Fibroblast of pulmonary artery (primary cell): ENCODE measurements around the gene HSPA1B.
A peak's percentile ranks its signal among the peaks of the same experiment; 100 is the strongest.
"Not testable (repeated sequence)": the region's sequence is repeated elsewhere in the genome, so short reads cannot be mapped to it uniquely, and the experiment has no call there.

Experiments used
- DNase-seq: peaks from one replicate; pipeline ENCODE4 v3.0.0-alpha.2; 2010; ENCODE audit warnings: low read depth
- H3K4me3 ChIP-seq: replicated peaks from 2 replicates; pipeline ENCODE4 v1.5.1; 2011; ENCODE audit warnings: low read depth, mild to moderate bottlenecking, control low read depth, low read length, moderate library complexity
- TF ChIP-seq, protein P1 (sequence below): IDR thresholded peaks from 2 replicates; pipeline ENCODE4 v1.5.1; 2011; ENCODE audit warnings: mild to moderate bottlenecking, control low read depth, low read length, inconsistent platforms; ENCODE audit errors: missing control alignments

Gene HSPA1B

DNA sequence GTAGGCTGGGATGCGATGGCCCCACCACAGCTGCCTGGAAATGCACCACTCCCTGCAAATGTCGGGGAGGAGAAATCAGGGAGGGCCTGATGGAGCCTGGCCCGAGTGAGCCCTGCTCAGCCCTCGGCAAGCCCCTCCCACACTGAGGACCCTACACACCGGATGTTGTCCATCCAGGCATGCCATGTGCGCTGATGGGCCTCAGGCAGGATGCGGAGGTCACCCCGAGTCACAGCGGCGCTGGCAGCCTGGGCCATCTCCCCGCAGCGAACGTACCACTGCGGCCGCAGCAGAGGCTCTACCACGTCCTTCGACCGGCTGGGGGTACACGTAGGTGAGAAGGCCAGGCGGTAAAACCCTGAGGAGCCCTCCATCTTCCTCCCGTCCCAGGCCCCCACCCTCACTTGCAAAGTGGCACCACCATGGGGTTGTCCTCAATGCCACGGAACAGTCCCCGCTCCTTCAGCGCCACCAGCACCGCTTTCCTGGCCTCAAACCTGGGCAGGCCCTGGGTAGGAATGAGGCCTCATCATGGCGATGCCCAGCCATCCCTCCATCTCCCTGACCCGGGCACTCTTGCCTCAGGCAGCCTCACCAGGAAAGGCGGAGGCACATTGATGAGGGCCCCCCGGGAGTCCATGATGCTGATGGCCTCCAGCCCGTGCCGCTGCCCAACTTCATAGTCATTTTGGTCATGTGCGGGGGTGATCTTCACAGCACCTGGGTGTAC, 45.2 kb upstream of the HSPA1B start:
- H3K4me3 ChIP-seq, result no peak overlapping the region
- TF ChIP-seq, protein P1, sequence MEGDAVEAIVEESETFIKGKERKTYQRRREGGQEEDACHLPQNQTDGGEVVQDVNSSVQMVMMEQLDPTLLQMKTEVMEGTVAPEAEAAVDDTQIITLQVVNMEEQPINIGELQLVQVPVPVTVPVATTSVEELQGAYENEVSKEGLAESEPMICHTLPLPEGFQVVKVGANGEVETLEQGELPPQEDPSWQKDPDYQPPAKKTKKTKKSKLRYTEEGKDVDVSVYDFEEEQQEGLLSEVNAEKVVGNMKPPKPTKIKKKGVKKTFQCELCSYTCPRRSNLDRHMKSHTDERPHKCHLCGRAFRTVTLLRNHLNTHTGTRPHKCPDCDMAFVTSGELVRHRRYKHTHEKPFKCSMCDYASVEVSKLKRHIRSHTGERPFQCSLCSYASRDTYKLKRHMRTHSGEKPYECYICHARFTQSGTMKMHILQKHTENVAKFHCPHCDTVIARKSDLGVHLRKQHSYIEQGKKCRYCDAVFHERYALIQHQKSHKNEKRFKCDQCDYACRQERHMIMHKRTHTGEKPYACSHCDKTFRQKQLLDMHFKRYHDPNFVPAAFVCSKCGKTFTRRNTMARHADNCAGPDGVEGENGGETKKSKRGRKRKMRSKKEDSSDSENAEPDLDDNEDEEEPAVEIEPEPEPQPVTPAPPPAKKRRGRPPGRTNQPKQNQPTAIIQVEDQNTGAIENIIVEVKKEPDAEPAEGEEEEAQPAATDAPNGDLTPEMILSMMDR, result no peak
- DNase-seq, result no peak

DNA sequence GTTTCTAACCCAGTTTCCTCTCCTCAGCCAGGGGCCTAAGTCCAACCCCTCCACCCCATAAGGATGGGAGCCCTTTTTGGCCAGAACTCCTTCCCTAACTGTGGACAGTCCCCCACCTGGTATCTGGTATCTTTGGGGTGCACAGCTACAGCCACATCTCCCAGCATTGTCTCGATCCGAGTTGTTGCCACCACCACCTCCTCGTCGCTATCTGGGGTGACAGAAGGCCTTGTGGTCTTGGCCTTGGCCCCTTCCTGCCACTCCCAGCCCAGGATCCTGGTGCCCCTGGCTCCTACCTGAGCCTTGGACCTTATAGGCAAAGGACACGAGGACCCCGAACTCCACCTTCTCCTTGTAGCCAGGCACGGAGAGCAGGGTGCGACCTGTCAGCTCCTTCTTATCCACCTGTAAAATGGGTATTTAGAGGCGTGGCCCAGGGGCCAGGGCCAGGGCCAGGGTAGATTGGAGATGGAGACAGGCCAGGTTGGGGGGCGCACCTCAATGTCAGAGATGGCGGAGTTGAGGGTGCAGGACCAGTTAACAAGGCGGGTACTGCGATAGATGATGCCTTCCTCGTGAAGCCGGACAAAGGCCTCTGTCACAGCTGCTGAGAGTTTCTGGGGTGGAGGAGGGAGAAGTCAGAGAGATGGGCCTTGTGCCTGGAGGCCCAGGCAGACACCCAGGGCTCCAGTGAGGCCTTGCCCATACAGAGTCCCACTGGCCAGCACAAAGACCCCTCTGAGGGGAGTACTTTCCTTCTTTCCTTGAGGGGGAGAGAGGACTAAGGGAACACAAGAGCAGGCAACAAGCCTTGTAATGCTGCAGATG, 43.2 kb upstream of the HSPA1B start:
- TF ChIP-seq, protein P1, result no peak
- H3K4me3 ChIP-seq, result no peak overlapping the region
- DNase-seq, result no peak

DNA sequence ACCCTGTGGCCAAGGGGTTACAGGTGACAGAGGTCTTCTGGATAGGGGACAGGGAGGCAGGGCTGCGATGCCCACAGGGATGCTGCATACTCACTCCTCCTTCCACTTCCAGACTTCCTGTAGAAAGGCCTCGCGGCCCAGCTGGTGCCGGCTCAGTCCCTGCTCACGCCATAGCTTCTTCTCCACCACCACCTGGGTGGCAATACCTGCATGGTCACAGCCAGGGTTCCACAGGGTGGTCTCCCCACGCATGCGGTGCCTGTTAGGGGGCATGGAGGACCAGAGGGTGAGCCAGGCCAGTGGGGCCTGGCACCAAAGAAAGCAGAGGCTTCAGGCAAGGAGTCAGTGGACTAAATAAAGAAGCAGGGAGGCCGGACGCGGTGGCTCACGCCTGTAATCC, 42.1 kb upstream of the HSPA1B start:
- no peak overlapping the region for H3K4me3 ChIP-seq
- TF ChIP-seq, protein P1, result no peak
- DNase-seq, result no peak

DNA sequence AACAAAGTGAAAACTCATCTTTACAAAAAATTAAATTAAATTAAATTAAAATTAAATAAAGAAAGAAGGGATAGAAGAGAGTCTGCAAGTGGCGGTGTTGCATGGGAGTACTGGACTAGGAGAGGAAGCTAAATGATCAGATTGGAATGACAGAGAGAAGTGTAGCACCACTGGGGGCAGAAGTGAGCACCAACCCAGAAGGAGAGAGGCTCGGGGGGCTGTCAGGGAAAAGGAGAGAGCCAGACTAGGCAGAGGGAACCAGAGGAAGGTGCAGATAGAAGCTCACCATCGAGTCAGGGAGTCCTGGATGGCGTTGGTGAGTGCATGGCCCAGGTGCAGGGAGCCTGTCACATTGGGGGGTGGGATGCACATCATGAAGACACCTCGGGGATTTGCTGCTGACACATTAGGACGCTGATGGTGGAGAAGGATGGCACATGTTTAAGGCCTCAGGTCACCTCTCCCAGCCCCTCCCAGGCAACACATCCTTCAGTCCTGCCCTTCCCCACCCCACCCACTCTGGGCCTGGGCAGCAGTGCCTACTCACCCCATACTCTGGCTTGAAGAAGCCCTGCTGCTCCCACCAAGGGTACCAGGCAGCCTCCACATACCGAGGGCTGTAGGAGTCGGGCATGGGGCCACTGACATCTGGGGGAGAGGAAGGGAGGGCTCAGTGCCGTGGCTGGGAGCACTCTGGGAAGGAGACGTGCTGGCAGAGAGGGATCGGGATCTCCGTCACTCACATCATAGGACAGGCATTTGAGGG, 36.0 kb upstream of the HSPA1B start:
- peak; percentile 60 for DNase-seq
- TF ChIP-seq, protein P1, result peak; percentile 71

DNA sequence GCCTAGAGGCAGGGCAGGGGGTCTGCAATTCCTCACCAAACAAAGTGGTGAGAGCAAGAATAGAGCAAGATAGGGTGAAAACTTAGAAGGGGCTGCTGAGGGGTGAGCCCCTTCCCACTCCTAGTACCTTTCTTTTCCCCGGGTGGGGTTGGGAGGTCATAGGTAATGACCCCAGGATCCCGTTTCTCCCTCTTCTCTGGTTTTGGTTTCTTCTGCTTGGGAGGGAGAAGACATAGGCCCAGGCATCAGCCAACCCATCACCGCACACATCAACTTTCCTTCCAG, 35.5 kb upstream of the HSPA1B start:
- TF ChIP-seq, protein P1, result no peak
- no peak overlapping the region for H3K4me3 ChIP-seq
- DNase-seq, result no peak

More for the DNA sequence above, 36.0 kb upstream of the HSPA1B start:
- H3K4me3 ChIP-seq, result no peak overlapping the region

GRCh38 chr6:31792761-31793171, 34.8 kb upstream of the HSPA1B start:
- no peak overlapping the region for H3K4me3 ChIP-seq
- DNase-seq, result peak; percentile 27
- TF ChIP-seq, protein P1, result no peak

- H3K4me3 ChIP-seq, result peak overlapping the region; percentile 91
- DNase-seq, result not testable (repeated sequence)
These were observed 33.7 kb upstream of the HSPA1B start for GRCh38 chr6:31793927-31794245.
